K562 (cell line): Measurements from ENCODE around the gene ST3GAL5.

Source experiments
- JUND ChIP-seq, 2 experiments: IDR thresholded peaks; 2 replicates in 1 of 2; 3 replicates in 1 of 2; pipeline ENCODE4 v1.6.1; 2011; ENCODE audit warnings: borderline replicate concordance in 2 of 2, low read depth in 2 of 2, low read length in 2 of 2, improper control_type of control experiment in 1 of 2, missing biosample characterization in 1 of 2, missing genetic modification characterization in 1 of 2, missing genetic modification reagents in 1 of 2
- TFE3 ChIP-seq: fragments of 450-650 bp; formaldehyde crosslinking; IDR thresholded peaks from 2 replicates; pipeline ENCODE4 v1.4.0; 2020; ENCODE audit warnings: mild to moderate bottlenecking, mixed read lengths

- no peak for TF ChIP-seq TFE3 (CRISPR knock-in tag)
- TF ChIP-seq JUND (IDR thresholded peaks at IDR 0.05; ENCODE audit: borderline replicate concordance, low read depth, low read length), result no peak
- TF ChIP-seq JUND (tag; IDR thresholded peaks at IDR 0.05; ENCODE audit: borderline replicate concordance, low read depth, low read length), result no peak
Observed at GRCh38 chr2:85819811-85820510, 68.8 kb downstream of the ST3GAL5 start.
